GM10847 (cell line): ENCODE data around the gene LHFPL2.

Experiments
- POLR2A ChIP-seq: IDR thresholded peaks from 2 replicates; pipeline ENCODE4 v1.6.1; 2011; ENCODE audit not compliant: insufficient read length; ENCODE audit errors: extremely low read depth

The LHFPL2 gene, protein sequence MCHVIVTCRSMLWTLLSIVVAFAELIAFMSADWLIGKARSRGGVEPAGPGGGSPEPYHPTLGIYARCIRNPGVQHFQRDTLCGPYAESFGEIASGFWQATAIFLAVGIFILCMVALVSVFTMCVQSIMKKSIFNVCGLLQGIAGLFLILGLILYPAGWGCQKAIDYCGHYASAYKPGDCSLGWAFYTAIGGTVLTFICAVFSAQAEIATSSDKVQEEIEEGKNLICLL

DNA sequence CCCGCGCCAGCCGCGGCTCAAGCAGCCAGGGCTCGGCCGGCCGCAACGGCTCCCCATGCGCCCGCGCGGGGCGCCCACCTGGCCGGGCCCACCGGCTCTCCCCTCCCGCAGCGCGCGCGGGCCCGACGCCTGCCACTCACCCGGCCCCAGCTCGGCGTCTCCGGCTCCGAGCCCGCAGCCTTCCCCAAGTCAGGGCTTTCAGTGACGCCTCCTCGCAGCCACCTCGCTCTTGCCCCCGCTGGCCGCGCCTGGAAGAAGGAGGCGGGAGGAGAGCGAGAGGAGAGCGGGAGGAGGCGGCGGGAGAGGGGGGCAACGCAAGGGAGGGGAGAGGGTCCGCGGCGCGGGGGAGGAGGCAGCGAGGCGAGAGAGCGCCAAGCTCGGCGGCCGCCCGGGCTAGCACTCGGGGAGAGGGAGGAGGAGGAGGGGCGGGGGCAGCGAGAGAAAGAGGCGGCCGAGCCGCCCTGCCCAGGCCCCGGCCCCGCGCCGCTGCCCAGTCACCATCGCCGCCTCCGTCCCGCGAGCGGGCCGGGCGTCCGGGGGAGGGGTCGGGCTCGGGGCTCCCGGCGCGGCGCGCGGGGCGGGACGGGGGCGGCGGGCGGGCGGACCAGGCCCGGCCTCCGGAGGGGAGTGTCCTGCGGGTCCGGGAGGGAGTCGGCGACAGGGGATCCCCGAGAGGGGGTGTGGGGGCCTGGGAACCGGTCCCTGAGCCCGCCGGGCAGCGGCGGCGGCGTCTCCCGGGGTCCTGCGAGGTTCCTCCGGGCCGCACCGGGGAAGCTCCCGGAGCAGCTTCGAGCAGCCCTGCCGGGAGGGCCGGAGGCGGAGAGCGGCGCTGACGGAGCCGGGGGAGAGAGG, at the start of gene LHFPL2:
TSS of gene LHFPL2 (minus strand) at position 414 of the 852 bp plus-strand sequence. CDS start 138,559 bp downstream, outside the sequence.
- no peak for TF ChIP-seq POLR2A

DNA sequence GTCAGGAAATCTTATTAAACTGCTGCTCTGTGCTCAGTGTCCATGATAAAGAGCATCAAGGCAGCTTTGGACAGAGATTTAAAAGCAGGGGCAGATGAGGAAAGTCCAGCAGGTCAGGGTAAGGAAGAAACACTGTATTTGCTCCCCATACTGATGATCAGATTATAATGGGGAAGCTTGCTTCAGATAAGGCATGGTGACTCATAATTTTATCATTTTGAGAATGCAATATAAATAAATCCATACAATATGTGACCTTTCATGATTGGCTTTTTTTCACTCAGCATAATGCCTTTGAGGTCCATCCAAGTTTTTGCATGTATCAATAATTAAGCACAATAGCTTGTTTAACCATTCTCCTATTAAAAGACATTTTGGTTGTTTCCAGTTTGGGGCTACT, 48.1 kb upstream of the LHFPL2 start:
- no peak for TF ChIP-seq POLR2A

DNA sequence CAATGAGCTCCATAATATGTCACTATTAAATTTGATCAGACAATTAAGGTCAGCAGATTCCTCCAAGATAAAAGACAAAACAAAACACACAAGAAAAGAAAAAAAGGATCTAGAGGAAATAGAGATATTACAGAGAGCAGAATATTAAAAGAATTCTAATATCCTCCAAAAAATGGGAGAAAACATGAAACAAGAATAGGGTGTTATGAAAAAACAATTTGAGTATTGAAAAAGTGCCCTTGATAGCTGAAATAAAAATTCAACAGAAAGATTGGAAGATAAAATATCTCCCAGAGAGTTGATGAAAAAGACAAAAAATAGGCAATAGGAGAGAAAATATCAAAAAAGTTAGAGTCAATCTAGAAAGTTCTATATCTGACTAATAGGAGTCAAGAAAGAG, 44.8 kb upstream of the LHFPL2 start:
- no peak for TF ChIP-seq POLR2A

DNA sequence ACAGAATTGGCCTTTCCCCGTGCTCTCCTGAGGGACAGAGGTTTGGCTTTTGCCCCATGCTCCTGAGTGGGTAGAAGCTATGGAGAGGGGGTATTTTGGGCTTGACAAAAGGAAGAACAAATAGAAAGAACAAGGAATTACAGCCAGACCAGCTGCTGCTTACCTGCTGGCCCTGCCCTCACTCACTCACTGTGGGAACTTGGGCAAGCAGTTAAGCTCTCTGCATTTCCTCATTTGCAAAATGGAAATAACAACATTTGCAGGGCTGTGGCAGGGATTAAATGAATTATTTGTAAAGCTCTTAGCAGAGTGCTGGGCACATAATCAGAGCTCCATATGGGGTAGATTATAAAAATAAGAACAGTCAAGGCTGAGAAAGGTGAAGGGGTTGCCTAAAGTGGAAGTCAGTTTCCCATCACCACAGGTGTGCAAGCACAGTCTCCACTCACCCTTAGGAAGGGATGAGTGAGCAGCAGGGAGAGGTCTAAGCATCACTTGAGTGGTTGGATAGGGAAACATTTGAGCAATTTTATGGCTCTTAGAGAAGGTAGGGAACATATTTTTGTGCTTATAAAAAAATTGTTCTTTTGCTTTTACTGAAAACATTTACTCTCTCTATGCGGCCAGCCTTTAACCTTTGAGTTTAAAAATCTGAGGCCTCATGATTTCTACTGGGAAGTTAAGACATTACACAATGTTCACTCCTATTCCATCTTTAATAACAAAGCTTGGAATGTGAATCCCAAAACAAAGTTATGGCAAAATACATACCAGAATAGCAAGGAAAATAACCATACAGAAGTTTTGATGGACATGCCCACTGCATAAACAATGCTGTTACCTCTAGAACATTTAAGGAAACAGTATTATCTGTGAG, 42.8 kb upstream of the LHFPL2 start:
- TF ChIP-seq POLR2A = no peak

DNA sequence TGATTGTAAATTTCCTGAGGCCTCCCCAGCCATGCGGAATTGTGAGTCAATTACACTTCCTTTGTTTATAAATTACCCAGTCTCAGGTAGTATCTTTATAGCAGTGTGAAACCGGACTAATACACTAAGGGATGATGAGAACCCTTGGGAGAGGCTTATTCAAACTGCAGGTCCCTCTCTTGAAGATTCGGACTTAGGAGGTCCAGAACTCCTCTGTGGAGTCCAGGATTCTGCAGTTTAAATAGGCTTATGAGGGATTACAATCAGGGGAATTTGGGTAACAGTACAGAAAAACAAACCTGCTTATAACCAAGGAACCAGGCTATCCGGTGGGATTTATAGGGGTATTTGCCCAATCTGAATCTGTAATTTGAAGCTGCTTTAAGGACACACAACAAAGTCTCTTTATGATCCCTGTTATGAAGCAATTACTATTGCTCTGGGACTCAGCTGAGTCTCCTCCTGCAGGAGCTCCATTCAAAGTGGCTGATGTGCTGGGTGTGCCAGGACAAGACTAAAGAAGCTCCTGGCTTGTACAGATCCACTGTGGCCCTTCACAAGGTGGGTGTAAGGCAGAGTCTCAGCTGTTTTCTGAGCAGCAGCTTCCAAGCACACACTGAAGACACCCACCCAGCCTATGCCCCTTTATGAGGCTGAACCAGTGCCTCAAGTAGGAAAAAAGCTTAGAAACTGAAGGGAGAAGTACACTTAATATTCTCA, 41.8 kb upstream of the LHFPL2 start:
- no peak for TF ChIP-seq POLR2A

DNA sequence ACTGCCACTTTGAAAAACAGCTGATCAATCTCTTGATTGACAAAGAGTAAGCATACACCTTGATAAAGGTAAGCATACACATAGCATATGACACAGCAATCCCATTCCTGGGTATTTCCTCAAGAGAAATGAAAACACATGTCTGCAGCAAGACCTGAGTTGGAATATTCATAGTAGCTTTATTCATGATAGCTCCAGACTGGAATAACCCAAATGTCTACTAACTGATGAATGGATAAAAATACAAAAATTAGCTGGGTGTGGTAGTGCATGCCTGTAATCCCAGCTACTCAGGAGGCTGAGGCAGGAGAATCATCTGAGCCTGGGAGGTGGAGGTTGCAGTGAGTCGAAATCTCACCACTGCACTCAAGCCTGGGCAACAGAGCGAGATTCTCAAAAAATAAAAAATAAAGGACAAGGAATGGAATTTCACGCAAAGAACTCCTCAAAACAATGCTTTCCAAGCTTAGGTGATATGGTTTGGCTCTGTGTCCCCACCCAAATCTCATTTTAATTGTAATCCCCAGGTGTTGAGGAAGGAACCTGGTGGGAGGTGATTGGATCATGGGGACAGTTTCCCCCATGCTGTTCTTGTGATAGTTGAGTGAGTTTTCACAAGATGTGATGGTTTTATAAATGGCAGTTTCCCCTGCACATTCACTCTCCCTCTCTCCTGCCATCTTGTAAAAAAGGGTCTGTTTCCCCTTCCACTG, 41.1 kb upstream of the LHFPL2 start:
- no peak for TF ChIP-seq POLR2A

DNA sequence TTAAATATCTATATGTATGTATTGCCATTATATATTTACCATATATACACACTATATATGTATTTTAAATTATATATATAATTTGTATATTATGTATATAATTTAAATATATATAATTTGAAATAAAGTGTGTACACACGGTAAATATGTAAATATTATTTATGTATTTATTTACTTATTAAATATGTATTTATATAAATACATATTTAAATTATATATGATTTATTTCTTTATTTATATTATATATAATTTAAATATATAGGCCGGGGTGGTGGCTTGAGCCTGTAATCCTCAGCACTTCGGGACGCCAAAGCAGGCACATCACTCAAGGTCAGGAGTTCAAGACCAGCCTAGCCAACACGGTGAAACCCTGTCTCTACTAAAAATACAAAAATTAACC, 31.3 kb upstream of the LHFPL2 start:
- TF ChIP-seq POLR2A = no peak

DNA sequence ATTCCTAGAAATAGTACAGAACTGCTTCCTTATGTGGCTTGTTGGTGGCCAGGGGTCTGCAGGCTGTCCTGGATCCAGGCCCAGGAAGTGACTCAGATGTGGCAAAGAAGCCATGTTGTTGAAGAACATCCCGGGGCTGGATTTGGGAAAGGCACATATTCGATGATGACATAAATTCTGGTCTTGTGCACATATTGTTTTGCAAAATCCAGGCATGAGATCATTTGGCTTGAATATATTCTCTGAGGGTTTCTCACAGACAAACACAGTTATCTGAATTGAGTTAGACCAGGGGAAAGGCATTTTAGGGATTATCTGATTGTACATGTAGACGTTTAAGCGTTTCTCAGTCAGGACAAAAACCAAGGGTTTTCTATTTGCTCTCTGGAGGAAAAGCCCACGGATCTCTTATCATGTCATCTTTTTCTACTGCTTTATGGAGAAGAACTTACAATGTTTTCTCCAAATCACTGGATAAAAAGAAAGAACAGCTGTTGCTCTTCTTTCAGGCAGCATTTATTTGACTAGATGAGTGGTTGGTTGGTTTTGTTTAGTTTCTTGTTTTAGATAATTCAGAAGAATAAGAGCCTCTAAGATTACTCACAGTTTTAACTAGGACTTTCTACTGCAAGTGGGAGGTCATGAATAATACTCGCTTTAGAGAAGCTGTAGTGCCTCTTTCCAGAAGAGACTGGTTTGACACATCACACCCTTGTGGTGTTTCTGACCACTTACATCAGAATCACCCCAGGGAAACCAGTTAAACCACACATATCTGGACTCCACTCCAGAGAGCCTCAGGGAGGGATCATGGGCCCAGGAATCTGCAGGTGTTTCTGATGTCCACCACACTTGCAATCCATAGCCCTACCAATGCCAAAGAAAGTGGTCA, 29.5 kb upstream of the LHFPL2 start:
- no peak for TF ChIP-seq POLR2A

DNA sequence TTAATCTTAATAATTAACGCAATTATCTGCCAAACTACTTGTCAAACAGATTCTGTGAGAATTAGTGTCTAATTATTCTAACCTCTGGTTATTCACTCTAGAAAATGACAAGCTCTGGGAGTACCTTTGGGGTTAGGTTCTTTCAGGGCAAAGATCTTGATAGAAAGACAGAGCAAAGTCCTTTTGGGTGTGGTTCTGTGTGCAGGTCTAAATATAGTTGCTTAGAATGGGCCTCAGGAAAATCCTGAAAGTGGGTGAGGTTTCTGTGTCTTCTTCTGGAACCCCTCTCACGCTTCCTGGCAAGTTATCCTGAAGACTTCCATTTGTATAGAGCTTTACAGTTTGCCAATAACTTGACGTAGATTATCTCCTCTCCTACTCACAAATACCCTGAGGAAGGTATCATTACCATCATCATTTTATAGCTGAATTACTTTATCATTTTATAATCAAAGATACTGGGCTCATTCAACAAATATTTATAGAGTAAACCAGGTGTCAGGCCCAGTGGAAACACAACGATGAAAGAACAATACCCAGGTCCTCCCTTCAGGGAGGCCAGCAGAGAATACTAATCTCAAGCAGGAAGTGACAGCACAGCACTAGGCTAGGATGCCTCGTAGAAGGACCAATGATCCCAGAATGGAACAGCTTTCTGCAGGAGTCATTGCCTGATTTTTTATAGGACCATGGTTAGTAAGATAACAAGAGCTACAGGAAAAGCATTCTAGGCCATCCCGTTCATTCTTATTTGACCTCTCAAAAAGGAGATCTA, 27.6 kb upstream of the LHFPL2 start:
- TF ChIP-seq POLR2A = no peak

DNA sequence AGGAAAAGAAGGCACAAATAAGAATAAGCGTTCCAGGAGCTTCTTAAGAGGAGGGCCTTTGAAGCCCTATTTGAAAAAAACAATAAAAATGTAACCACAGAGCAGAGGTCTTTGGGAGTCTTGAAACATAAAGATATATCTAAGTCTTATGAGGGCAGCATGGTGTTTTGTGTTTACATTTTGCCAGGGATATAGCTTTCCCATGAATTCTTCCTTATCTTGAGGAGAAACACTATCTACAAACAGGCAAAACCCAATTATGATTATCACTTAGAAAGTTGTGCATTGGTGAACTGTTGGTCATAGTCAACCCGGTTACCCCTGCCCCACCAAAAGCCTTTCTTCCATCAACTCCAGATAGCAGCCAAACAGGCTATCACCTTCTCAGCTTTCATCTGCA, 23.6 kb upstream of the LHFPL2 start:
- TF ChIP-seq POLR2A = no peak

DNA sequence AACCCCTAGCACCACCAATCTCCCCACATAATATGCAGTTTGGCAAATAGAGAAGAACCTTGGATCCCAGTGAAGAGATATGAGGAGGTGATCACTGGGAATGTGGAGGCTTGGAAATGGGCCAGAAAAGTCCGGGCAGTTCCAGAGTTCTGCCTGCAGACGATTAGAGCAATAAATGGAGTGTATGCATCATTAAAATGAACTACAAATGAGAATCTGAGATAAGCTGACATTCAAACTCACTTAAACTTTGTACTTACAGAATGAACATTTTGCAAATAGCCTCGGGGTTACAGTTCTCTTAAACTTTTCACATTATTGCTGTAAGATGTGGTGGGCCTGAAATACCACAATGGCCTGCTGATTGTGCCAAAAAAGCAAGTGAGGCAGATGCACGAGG, 23.0 kb upstream of the LHFPL2 start:
- TF ChIP-seq POLR2A = no peak

DNA sequence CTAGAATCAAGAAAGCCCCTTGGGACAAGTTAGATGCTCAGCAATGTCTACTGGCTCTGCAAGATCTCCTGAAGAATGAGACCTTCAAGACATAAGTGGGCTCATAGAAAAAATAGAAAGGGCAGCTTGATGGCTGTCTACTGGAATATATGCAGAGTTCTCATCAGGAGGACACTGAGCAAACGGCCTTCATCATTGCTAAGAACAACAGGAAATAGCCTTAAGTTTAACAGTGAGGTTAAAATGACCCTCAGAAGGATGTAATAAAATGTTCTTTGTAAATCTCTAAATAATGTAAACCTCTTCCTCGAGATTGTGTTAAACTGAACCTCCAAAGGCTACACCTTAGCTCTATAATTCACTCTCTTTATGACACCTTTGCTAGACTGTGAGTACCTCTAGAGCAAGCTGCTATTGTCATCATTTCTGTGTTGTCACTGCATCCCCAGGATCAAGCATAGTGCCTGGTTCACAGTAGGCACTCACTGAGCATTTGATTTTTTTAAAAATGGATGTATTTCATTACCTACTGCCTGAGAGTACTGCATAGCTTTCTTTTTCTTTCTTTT, 22.2 kb upstream of the LHFPL2 start:
- TF ChIP-seq POLR2A = no peak
